ENCODE data around the gene TDRD7. TPM values are rescaled to one million over a fixed set of nuclear protein-coding genes. Genes with fewer than 3 reads are reported as not detected.

TDRD7 gene
- total RNA-seq, 3 donors from 2014 or later (not counting 1 experiment from before 2014, with no cell fraction given): 9.8 to 16.4 (median 16.3) TPM

GRCh38 chr9:97521576-97522333 lies 109.9 kb downstream of the TDRD7 start:
- no peak for TF ChIP-seq CTCF (IDR thresholded peaks at IDR 0.05)

GRCh38 chr9:97524424-97524823 lies 112.5 kb downstream of the TDRD7 start:
- no peak for ATAC-seq
- H3K9me3 Mint-ChIP-seq: no peaks in the 10 kb centered on the region
- intact Hi-C loops (cut with micrococcal nuclease): no loop called here
- H3K36me3 ChIP-seq (ENCODE audit: control insufficient read depth, insufficient read depth, low read length): no peaks in the 10 kb centered on the region
- H3K4me1 ChIP-seq (ENCODE audit: control insufficient read depth, insufficient read depth, low read length): no peaks in the 10 kb centered on the region
- DNase-seq: no peak
- no peaks in the 10 kb centered on the region for H3K4me1 Mint-ChIP-seq
- TF ChIP-seq CTCF (IDR thresholded peaks at IDR 0.05): no peak
- peaks cover 13 to 26% of the 10 kb centered on the region in 2 donors for H3K27me3 Mint-ChIP-seq (ENCODE audit: low read depth in 2 of 2)
- no peaks in the 10 kb centered on the region for H3K9me3 ChIP-seq (ENCODE audit: control insufficient read depth, insufficient read depth, low read length)
- H3K27me3 ChIP-seq (ENCODE audit: control insufficient read depth, insufficient read depth, low read length): no peaks in the 10 kb centered on the region
- H3K36me3 Mint-ChIP-seq: no peaks in the 10 kb centered on the region
- 78% methylated on average over 3 of the region's 4 CpGs for WGBS (ENCODE audit: insufficient coverage)
- no peak overlapping the region for H3K4me3 Mint-ChIP-seq
- H3K27ac ChIP-seq (ENCODE audit: low read length): no peak overlapping the region
- no peak overlapping the region for H3K4me3 ChIP-seq (ENCODE audit: low read length)
- no peak overlapping the region for H3K27ac Mint-ChIP-seq

More at GRCh38 chr9:97521576-97522333, 109.9 kb downstream of the TDRD7 start:
- Mint-ChIP-seq H3K27me3 (ENCODE audit: low read depth in 2 of 2) (peaks cover 26 to 39% of the 10 kb centered on the region in 2 donors), H3K36me3 (no peaks in the 10 kb centered on the region), H3K27ac (no peak overlapping the region), H3K9me3 (no peaks in the 10 kb centered on the region), H3K4me1 (no peaks in the 10 kb centered on the region), H3K4me3 (no peak overlapping the region)
- intact Hi-C loops (cut with micrococcal nuclease): no loop called here
- H3K4me1 ChIP-seq (ENCODE audit: control insufficient read depth, insufficient read depth, low read length): no peaks in the 10 kb centered on the region
- no peaks in the 10 kb centered on the region for H3K9me3 ChIP-seq (ENCODE audit: control insufficient read depth, insufficient read depth, low read length)
- no peak for DNase-seq
- no peaks in the 10 kb centered on the region for H3K27me3 ChIP-seq (ENCODE audit: control insufficient read depth, insufficient read depth, low read length)
- no peak overlapping the region for H3K27ac ChIP-seq (ENCODE audit: low read length)
- no peak overlapping the region for H3K4me3 ChIP-seq (ENCODE audit: low read length)
- 88% methylated on average over 9 of the region's 10 CpGs for WGBS (ENCODE audit: insufficient coverage)
- no peaks in the 10 kb centered on the region for H3K36me3 ChIP-seq (ENCODE audit: control insufficient read depth, insufficient read depth, low read length)
- no peak for ATAC-seq

- no peaks in the 10 kb centered on the region for H3K9me3 ChIP-seq (ENCODE audit: control insufficient read depth, insufficient read depth, low read length)
- H3K36me3 ChIP-seq (ENCODE audit: control insufficient read depth, insufficient read depth, low read length): no peaks in the 10 kb centered on the region
- no peak for ATAC-seq
- H3K4me3 ChIP-seq (ENCODE audit: low read length): no peak overlapping the region
- no peaks in the 10 kb centered on the region for H3K36me3 Mint-ChIP-seq
- H3K27ac Mint-ChIP-seq: no peak overlapping the region
- TF ChIP-seq CTCF (IDR thresholded peaks at IDR 0.05): no peak
- H3K4me3 Mint-ChIP-seq: no peak overlapping the region
- WGBS (ENCODE audit: insufficient coverage): 64% methylated on average over 1 of the region's 2 CpGs
- H3K4me1 Mint-ChIP-seq: no peaks in the 10 kb centered on the region
- DNase-seq: no peak
- H3K27me3 ChIP-seq (ENCODE audit: control insufficient read depth, insufficient read depth, low read length): no peaks in the 10 kb centered on the region
- no peak overlapping the region for H3K27ac ChIP-seq (ENCODE audit: low read length)
- H3K9me3 Mint-ChIP-seq: no peaks in the 10 kb centered on the region
- peaks cover 11 to 16% of the 10 kb centered on the region in 2 donors for H3K27me3 Mint-ChIP-seq (ENCODE audit: low read depth in 2 of 2)
- no peaks in the 10 kb centered on the region for H3K4me1 ChIP-seq (ENCODE audit: control insufficient read depth, insufficient read depth, low read length)
- intact Hi-C loops (cut with micrococcal nuclease): no loop called here
These were observed 113.6 kb downstream of the TDRD7 start for GRCh38 chr9:97525451-97525850.
